HG03064 (cell line): Measurements from ENCODE around the gene B9D1.

Experiments used
- ATAC-seq: cut with Tn5 transposase; IDR thresholded peaks from one replicate; pipeline ENCODE4 v1.9.1; 2021; ENCODE audit warnings: low read depth; ENCODE audit not compliant: unreplicated experiment

The B9D1 gene

GRCh38 chr17:19327031-19327783, 35.3 kb downstream of the B9D1 start:
- ATAC-seq, result no peak

- no peak for ATAC-seq
Observed at GRCh38 chr17:19325542-19325941, 37.0 kb downstream of the B9D1 start.

- no peak for ATAC-seq
Observed at GRCh38 chr17:19322861-19323260, 39.7 kb downstream of the B9D1 start.

GRCh38 chr17:19322129-19322505, 40.4 kb downstream of the B9D1 start:
- no peak for ATAC-seq

- no peak for ATAC-seq
Observed at GRCh38 chr17:19321481-19322128, 40.9 kb downstream of the B9D1 start.

GRCh38 chr17:19320876-19321275, 41.6 kb downstream of the B9D1 start:
- ATAC-seq, result no peak

GRCh38 chr17:19319771-19320505, 42.6 kb downstream of the B9D1 start:
- ATAC-seq, result no peak

- no peak for ATAC-seq
Observed at GRCh38 chr17:19318611-19319010, 43.9 kb downstream of the B9D1 start.

- no peak for ATAC-seq
Observed at GRCh38 chr17:19317359-19318095, 45.0 kb downstream of the B9D1 start.

- ATAC-seq, result no peak
Observed at GRCh38 chr17:19316761-19317358, 45.7 kb downstream of the B9D1 start.

- ATAC-seq, result no peak
Observed at GRCh38 chr17:19315104-19315503, 47.4 kb downstream of the B9D1 start.

- no peak for ATAC-seq
Observed at GRCh38 chr17:19313746-19314651, 48.5 kb downstream of the B9D1 start.

- no peak for ATAC-seq
Observed at GRCh38 chr17:19313066-19313745, 49.3 kb downstream of the B9D1 start.

GRCh38 chr17:19312406-19312805, 50.1 kb downstream of the B9D1 start:
- ATAC-seq, result no peak

- no peak for ATAC-seq
Observed at GRCh38 chr17:19311421-19312215, 50.9 kb downstream of the B9D1 start.

- ATAC-seq, result no peak
Observed at GRCh38 chr17:19311016-19311415, 51.5 kb downstream of the B9D1 start.

GRCh38 chr17:19310151-19310550, 52.4 kb downstream of the B9D1 start:
- ATAC-seq, result no peak

GRCh38 chr17:19309701-19310100, 52.8 kb downstream of the B9D1 start:
- ATAC-seq, result no peak
